ENCODE results near the gene ATP8A2. TPM values are rescaled to one million over a fixed set of nuclear protein-coding genes. Genes with fewer than 3 reads are reported as not detected.

Gene ATP8A2
- total RNA-seq, 4 donors from 2014 or later = 0.20 to 1.1 (median 0.59) TPM

DNA sequence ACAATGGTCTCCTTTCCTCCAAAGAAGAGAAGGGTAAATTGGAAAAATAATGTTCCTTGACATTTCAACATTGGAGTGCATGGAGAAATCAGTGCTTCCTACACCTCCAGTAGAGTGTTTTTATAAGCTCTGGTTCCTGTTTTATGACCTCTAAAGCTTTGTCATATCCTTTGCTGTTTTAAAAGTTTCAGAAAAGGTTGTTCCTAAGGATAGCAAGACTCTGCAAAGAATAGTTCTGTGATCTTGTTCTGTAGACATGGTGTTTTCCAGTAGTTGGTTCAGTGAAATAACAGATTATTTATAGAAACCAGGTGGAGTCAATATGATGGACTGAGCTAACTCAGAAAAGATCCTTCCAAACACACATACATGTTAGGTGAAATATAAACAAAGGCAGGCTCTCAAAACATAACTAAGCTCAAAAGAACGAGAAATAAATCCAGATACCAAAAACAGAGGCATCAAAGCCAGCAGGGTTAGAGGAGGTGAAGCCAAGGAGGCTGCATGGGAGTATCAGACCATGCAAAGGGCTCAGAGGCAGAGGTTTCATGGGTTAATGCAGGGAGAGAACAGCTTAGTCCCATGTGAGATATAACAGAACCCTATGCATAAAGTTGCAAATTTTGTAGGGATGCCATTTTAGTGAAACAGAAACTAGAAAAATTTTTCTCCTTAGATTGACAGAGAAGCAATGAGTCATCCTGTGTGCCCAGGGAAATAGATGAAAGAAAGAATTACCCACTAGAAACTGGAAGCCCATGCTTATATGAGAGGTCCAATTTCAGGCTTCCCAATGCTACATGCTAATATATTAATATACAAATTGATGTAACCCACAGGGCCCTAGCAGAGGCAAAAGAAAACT, 635.7 kb downstream of the ATP8A2 start:
- Histone ChIP-seq H3K27ac (no peak overlapping the region), H3K9me3 (peaks cover 0 to 4% of the 10 kb centered on the region in 2 donors), H3K27me3 (no peaks in the 10 kb centered on the region), H3K36me3 (no peaks in the 10 kb centered on the region), H3K4me1 (no peaks in the 10 kb centered on the region), H3K4me3 (no peak overlapping the region)
- 25 to 39% methylated on average over 1 of the region's 1 CpG for WGBS, 2 donors (ENCODE audit: low coverage in 1 of 2)
- in situ Hi-C loops (cut with MboI; ENCODE audit: low pct_ligation_motif_present in 1 of 4, low pct_unique_long_range_greater_than_20kb in 1 of 4, low sequenced_read_pairs in 3 of 4) (no loop called here), intact Hi-C loops (cut with DNase I; ENCODE audit: low total_unique reads) (no loop called here)
- no peak for TF ChIP-seq POLR2A (IDR thresholded peaks at IDR 0.05)
- no peak for TF ChIP-seq POLR2AphosphoS5 (IDR thresholded peaks at IDR 0.05)
- TF ChIP-seq, protein P1, sequence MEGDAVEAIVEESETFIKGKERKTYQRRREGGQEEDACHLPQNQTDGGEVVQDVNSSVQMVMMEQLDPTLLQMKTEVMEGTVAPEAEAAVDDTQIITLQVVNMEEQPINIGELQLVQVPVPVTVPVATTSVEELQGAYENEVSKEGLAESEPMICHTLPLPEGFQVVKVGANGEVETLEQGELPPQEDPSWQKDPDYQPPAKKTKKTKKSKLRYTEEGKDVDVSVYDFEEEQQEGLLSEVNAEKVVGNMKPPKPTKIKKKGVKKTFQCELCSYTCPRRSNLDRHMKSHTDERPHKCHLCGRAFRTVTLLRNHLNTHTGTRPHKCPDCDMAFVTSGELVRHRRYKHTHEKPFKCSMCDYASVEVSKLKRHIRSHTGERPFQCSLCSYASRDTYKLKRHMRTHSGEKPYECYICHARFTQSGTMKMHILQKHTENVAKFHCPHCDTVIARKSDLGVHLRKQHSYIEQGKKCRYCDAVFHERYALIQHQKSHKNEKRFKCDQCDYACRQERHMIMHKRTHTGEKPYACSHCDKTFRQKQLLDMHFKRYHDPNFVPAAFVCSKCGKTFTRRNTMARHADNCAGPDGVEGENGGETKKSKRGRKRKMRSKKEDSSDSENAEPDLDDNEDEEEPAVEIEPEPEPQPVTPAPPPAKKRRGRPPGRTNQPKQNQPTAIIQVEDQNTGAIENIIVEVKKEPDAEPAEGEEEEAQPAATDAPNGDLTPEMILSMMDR (IDR thresholded peaks at IDR 0.05) = no peak
- no peak for TF ChIP-seq EP300 (IDR thresholded peaks at IDR 0.05; ENCODE audit: low read depth)
- DNase-seq = no peak

DNA sequence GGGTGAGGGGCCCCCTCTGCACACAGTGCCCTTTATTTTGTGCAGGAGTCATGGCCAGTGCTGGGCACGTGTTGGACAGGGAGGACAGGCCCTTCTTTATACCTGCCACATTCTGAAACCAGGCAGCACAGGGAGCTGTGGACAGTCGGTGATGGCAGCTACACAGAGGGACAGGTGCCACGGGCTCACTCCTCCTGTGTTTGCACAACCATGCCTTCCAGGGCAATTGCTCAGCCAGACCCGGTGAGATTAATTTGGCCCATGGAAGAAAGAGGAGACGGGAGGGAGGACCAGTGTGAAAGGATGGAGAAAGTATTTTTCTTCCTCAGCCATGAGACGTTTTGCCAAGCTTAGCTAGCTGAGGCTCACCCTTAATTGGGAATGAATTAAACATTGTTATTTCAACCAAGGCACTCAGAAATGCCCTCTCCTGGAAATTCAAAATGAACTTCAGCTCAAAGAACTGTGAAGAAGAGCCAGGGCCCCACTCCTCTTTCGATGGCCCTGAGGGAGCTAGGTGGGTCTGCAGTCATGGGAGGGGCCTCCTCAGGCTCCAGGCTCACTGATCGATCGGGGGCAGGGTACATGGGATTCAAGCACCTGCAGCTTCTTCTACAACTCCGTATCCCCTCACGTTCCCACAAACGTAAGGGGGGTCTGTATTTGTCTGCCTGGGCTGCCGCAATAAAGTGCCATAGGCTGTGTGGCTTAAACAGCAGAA, 638.9 kb downstream of the ATP8A2 start:
- Histone ChIP-seq H3K4me3 (no peak overlapping the region), H3K36me3 (no peaks in the 10 kb centered on the region), H3K27ac (no peak overlapping the region), H3K9me3 (peaks cover 0 to 4% of the 10 kb centered on the region in 2 donors), H3K27me3 (no peaks in the 10 kb centered on the region), H3K4me1 (no peaks in the 10 kb centered on the region)
- TF ChIP-seq POLR2A (IDR thresholded peaks at IDR 0.05) (no peak), EP300 (IDR thresholded peaks at IDR 0.05; ENCODE audit: low read depth) (no peak), POLR2AphosphoS5 (IDR thresholded peaks at IDR 0.05) (no peak)
- TF ChIP-seq, protein P1 (IDR thresholded peaks at IDR 0.05) = no peak
- in situ Hi-C loops (cut with MboI; ENCODE audit: low pct_ligation_motif_present in 1 of 4, low pct_unique_long_range_greater_than_20kb in 1 of 4, low sequenced_read_pairs in 3 of 4) (no loop called here), intact Hi-C loops (cut with DNase I; ENCODE audit: low total_unique reads) (no loop called here)
- WGBS, 2 donors (ENCODE audit: low coverage in 1 of 2) = 71 to 80% methylated on average over 1 to 13 of the region's 13 CpGs
- DNase-seq = no peak

DNA sequence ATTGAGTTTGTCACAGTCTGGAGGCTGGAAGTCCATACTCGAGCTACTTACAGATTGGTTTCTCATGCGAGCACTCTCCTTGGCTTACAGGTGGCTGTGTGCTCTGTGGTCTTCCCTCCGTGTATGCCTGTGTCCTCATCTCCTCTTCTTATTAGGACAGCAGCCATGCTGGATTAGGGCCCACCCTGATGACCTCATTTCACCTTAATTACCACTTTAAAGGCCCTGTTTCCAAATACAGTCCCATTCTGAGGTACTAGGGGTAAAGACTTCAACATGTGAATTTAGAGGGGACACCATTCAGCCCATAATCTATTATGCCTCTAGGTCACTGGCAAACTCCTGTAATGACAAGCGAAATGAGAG, 639.4 kb downstream of the ATP8A2 start:
- no peak overlapping the region for H3K27ac ChIP-seq
- H3K4me1 ChIP-seq = no peaks in the 10 kb centered on the region
- DNase-seq = no peak
- no peak overlapping the region for H3K4me3 ChIP-seq
- intact Hi-C loops (cut with DNase I; ENCODE audit: low total_unique reads) = no loop called here
- H3K9me3 ChIP-seq = peaks cover 0 to 4% of the 10 kb centered on the region in 2 donors
- H3K36me3 ChIP-seq = no peaks in the 10 kb centered on the region
- no peaks in the 10 kb centered on the region for H3K27me3 ChIP-seq
- WGBS, 2 donors (ENCODE audit: low coverage in 1 of 2) = 90 to 100% methylated on average over 1 to 4 of the region's 4 CpGs
- in situ Hi-C loops (cut with MboI; ENCODE audit: low pct_ligation_motif_present in 1 of 4, low pct_unique_long_range_greater_than_20kb in 1 of 4, low sequenced_read_pairs in 3 of 4) = no loop called here
- no peak for TF ChIP-seq POLR2AphosphoS5 (IDR thresholded peaks at IDR 0.05)
- TF ChIP-seq, protein P1 (IDR thresholded peaks at IDR 0.05) = no peak
- TF ChIP-seq EP300 (IDR thresholded peaks at IDR 0.05; ENCODE audit: low read depth) = no peak
- no peak for TF ChIP-seq POLR2A (IDR thresholded peaks at IDR 0.05)

DNA sequence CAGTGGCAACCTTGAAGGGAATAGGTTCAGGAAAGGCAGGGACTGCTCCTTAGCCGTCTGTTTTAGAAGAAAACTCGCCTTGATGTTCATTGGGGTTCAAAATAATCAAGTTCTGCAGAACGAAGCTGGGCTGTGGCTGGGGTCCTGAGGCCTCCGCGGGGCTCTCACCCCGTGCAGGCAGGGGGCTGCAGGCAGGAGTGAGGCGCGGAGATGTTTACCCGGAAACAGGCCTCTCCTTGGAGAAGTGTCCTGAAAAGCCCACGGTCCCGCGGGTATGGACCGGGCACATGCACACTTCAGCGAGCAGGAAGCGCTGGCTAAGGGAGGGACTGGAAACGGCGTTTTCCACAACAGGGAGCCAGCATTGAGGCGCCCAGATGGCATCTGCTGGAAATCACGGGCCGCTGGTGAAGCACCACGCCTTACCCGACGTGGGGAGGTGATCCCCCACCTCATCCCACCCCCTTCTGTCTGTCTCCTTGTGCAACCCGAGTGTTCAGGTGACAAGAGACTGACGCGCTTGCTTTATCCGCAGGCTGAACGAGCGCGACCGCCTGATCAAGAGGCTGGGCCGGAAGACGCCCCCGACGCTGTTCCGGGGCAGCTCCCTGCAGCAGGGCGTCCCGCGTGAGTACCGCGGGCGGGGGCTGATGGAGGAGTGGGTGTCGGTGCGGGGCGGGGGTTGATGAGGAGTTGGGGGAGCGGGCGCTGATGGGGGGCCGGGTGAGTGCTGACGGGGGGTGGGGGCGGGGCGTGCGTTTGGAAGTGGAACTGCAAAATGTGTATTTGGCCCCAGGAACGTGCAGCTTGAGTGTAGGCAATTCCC, 640.4 kb downstream of the ATP8A2 start:
- TF ChIP-seq POLR2AphosphoS5 (IDR thresholded peaks at IDR 0.05) (no peak), POLR2A (IDR thresholded peaks at IDR 0.05) (no peak), EP300 (IDR thresholded peaks at IDR 0.05; ENCODE audit: low read depth) (no peak)
- TF ChIP-seq, protein P1 (IDR thresholded peaks at IDR 0.05) = no peak
- intact Hi-C loops (cut with DNase I; ENCODE audit: low total_unique reads) = no loop called here
- H3K27ac ChIP-seq = no peak overlapping the region
- no peaks in the 10 kb centered on the region for H3K27me3 ChIP-seq
- no peaks in the 10 kb centered on the region for H3K36me3 ChIP-seq
- in situ Hi-C loops (cut with MboI; ENCODE audit: low pct_ligation_motif_present in 1 of 4, low pct_unique_long_range_greater_than_20kb in 1 of 4, low sequenced_read_pairs in 3 of 4) = no loop called here
- 31 to 60% methylated on average over 10 to 41 of the region's 53 CpGs for WGBS, 2 donors (ENCODE audit: low coverage in 1 of 2)
- DNase-seq = no peak
- no peaks in the 10 kb centered on the region for H3K9me3 ChIP-seq
- H3K4me3 ChIP-seq = peak overlapping the region in 2 of 4 donors; percentile 11 to 36
- H3K4me1 ChIP-seq = no peaks in the 10 kb centered on the region

Measured in transverse colon (tissue), 4 donors.